OCI-LY3 (cell line): ENCODE measurements around the gene MOCOS.

Experiments
- H2AFZ ChIP-seq: fragments of 200-600, 300-600 bp; shearing (Covaris generic); 2 replicates; pipeline ENCODE4 v1.6.0; 2014; ENCODE audit warnings: antibody characterized with exemption, low read depth, low read length
- H3K27ac ChIP-seq: fragments of 200-600, 300-600 bp; sonication (generic); 2 replicates; pipeline ENCODE4 v1.5.1; 2014; ENCODE audit warnings: mild to moderate bottlenecking, low read length, moderate library complexity, mixed read lengths
- H3K27me3 ChIP-seq: fragments of 200-600, 300-600 bp; sonication (generic); 2 replicates; pipeline ENCODE4 v1.6.1; 2014; ENCODE audit warnings: low read depth, low read length, mixed read lengths
- H3K36me3 ChIP-seq: fragments of 200-600, 300-600 bp; sonication (generic); replicated peaks from 2 replicates; pipeline ENCODE3; 2014; ENCODE audit warnings: low read depth, low read length, mixed read lengths
- H3K4me1 ChIP-seq: fragments of 300-600, 200-600 bp; sonication (generic); 2 replicates; pipeline ENCODE4 v1.6.1; 2014; ENCODE audit warnings: low read length, mixed read lengths
- H3K4me2 ChIP-seq: fragments of 200-600, 300-600 bp; sonication (generic); 2 replicates; pipeline ENCODE4 v1.6.1; 2014; ENCODE audit warnings: low read length, mixed read lengths
- H3K4me3 ChIP-seq: fragments of 300-600, 200-600 bp; sonication (generic); 2 replicates; pipeline ENCODE4 v1.5.1; 2014; ENCODE audit warnings: antibody characterized with exemption, mild to moderate bottlenecking, low read length, moderate library complexity
- H3K79me2 ChIP-seq: fragments of 300-600, 200-600 bp; shearing (Covaris generic); 2 replicates; pipeline ENCODE4 v1.6.1; 2014; ENCODE audit warnings: mild to moderate bottlenecking, low read length, mixed read lengths
- H3K9ac ChIP-seq: fragments of 300-600, 200-600 bp; shearing (Covaris generic); 2 replicates; pipeline ENCODE4 v1.6.0; 2014; ENCODE audit warnings: mild to moderate bottlenecking, low read length, moderate library complexity
- H3K9me3 ChIP-seq: fragments of 200-600, 300-600 bp; shearing (Covaris generic); 2 replicates; pipeline ENCODE4 v1.6.1; 2014; ENCODE audit warnings: low read length, mixed read lengths; ENCODE audit not compliant: insufficient read depth
- H4K20me1 ChIP-seq: fragments of 200-600, 300-600 bp; sonication (generic); 2 replicates; pipeline ENCODE4 v1.6.1; 2016; ENCODE audit warnings: low read length, mixed read lengths; ENCODE audit not compliant: insufficient read depth
- CTCF ChIP-seq: fragments of 200-600, 300-600 bp; sonication (generic); IDR thresholded peaks from 2 replicates; pipeline ENCODE4 v1.5.1; 2014; ENCODE audit warnings: antibody characterized with exemption, low read length, low read depth
- EZH2phosphoT487 ChIP-seq: fragments of 200-600 bp; shearing (Covaris generic); IDR thresholded peaks from 2 replicates; pipeline ENCODE4 v1.6.1; 2018; ENCODE audit warnings: antibody characterized with exemption, mixed run types, low read depth

MOCOS gene

DNA sequence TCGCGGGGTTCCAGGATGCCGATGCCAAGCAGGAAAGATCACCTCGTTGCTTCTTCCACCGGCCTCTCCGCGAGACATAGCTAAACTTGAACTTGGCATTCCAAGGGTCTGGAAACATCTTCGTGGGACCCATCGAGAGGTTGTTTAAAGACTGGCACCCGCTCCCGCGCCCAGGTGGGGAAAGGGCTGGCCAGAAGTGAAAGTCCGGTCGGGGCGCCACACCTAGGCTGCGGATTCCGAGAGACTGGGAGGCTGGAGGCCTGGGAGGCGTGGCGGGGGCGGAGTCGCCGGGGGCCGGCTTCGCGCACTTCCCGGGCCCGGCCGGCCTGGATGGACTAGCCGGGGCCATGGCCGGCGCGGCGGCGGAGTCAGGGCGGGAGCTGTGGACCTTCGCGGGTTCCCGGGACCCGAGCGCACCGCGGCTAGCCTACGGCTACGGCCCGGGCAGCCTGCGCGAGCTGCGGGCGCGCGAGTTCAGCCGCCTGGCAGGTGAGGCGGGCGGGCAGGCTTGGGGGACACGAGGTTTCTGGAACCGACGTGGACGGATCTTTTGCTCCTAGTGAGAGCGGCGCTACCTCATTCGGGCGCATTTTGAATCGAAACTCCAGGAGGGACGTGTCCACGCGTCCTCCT lies at the start of gene MOCOS:
Gene MOCOS (plus strand): TSS at position 305 of the 633 bp plus-strand sequence. CDS start 43 bp downstream, at position 348.
- peak within 1 kb of the TSS; percentile 95 for H3K4me3 ChIP-seq
- H3K27ac ChIP-seq: no peak within 1 kb of the TSS
- peak within 1 kb of the TSS; percentile 100 for H3K4me2 ChIP-seq
- peak within 1 kb of the TSS; percentile 94 for H2AFZ ChIP-seq
- TF ChIP-seq EZH2phosphoT487 (no peak), CTCF (no peak)
- H3K9me3 ChIP-seq: no peaks in the 10 kb centered on the region
- no peaks in the 10 kb centered on the region for H3K79me2 ChIP-seq
- H3K9ac ChIP-seq: peak within 1 kb of the TSS; percentile 69
- no peaks in the 10 kb centered on the region for H3K36me3 ChIP-seq
- H3K4me1 ChIP-seq: peaks cover 28% of the 10 kb centered on the region
- peaks cover 20% of the 10 kb centered on the region for H3K27me3 ChIP-seq
- H4K20me1 ChIP-seq: no peaks in the 10 kb centered on the region

DNA sequence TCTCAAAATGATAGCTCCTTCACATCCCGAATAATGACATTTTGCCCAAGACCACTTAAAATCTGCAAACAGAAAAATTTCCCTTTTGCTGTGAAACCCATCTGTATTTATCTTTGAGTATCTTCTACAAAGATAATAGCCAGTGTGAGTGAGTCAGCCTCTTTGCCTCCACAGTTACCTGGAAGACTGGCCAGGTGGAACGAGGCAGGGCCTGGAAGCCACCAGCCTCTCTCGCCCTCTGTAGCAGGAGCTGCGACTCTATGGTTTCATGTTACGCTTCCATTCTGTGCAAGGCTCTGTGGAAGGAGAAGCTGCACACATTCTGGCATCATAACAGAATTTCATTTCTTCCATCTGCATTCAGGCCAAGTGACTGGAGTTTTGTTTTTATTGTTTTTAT lies 48.1 kb upstream of the MOCOS start:
- H3K4me2 ChIP-seq: no peak overlapping the region
- H3K36me3 ChIP-seq: peaks cover 46% of the 10 kb centered on the region
- H3K4me1 ChIP-seq: peaks cover 5% of the 10 kb centered on the region; the same call in 1 of the 2 replicates
- peaks cover 14% of the 10 kb centered on the region; the same call in 1 of the 2 replicates for H3K79me2 ChIP-seq
- no peaks in the 10 kb centered on the region for H3K27me3 ChIP-seq
- no peak overlapping the region for H3K27ac ChIP-seq
- H2AFZ ChIP-seq: no peak overlapping the region
- H4K20me1 ChIP-seq: no peaks in the 10 kb centered on the region
- no peak for TF ChIP-seq EZH2phosphoT487
- no peak for TF ChIP-seq CTCF
- no peaks in the 10 kb centered on the region for H3K9me3 ChIP-seq
- no peak overlapping the region for H3K4me3 ChIP-seq
- H3K9ac ChIP-seq: no peak overlapping the region

- peaks cover 5% of the 10 kb centered on the region; the same call in 1 of the 2 replicates for H3K4me1 ChIP-seq
- H3K9me3 ChIP-seq: no peaks in the 10 kb centered on the region
- no peaks in the 10 kb centered on the region for H3K27me3 ChIP-seq
- no peaks in the 10 kb centered on the region for H3K79me2 ChIP-seq
- no peak overlapping the region for H3K4me2 ChIP-seq
- H3K27ac ChIP-seq: no peak overlapping the region
- H4K20me1 ChIP-seq: no peaks in the 10 kb centered on the region
- no peak overlapping the region for H2AFZ ChIP-seq
- no peak for TF ChIP-seq EZH2phosphoT487
- TF ChIP-seq CTCF: no peak
- H3K36me3 ChIP-seq: peaks cover 66% of the 10 kb centered on the region
- H3K4me3 ChIP-seq: no peak overlapping the region
- no peak overlapping the region for H3K9ac ChIP-seq
Observed at GRCh38 chr18:36141576-36141975, 45.7 kb upstream of the MOCOS start.

DNA sequence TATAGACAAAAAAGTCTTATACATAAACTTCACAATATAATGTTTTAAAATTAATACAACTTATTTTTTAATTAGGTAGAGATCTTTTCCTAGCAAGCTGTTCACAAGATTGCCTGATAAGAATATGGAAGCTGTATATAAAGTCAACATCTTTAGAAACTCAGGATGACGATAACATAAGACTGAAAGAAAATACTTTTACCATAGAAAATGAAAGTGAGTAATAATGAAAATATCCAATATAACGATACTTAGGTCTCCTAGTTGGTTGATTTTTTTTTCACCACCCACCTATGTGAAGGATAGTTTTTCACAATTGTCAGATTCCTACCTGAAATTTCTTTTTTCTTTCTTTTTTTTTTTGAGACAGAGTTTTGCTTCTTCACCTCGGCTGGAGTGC lies 44.5 kb upstream of the MOCOS start:
- H3K4me1 ChIP-seq: peaks cover 5% of the 10 kb centered on the region; the same call in 1 of the 2 replicates
- no peaks in the 10 kb centered on the region for H3K9me3 ChIP-seq
- no peaks in the 10 kb centered on the region for H4K20me1 ChIP-seq
- H3K27ac ChIP-seq: no peak overlapping the region
- H3K4me3 ChIP-seq: no peak overlapping the region
- H2AFZ ChIP-seq: no peak overlapping the region
- H3K4me2 ChIP-seq: no peak overlapping the region
- TF ChIP-seq EZH2phosphoT487 (no peak), CTCF (no peak)
- H3K27me3 ChIP-seq: no peaks in the 10 kb centered on the region
- H3K36me3 ChIP-seq: peaks cover 61% of the 10 kb centered on the region
- H3K9ac ChIP-seq: no peak overlapping the region
- no peaks in the 10 kb centered on the region for H3K79me2 ChIP-seq
